Bronchial epithelial cell (primary cell): ENCODE results near the gene SLC25A46. TPM values are rescaled to one million over a fixed set of nuclear protein-coding genes. Genes with fewer than 3 reads are reported as not detected.
"Not testable (repeated sequence)": the region's sequence is repeated elsewhere in the genome, so short reads cannot be mapped to it uniquely, and the experiment has no call there.

Source experiments
- DNase-seq: peaks from one replicate; pipeline ENCODE4 v3.0.0-alpha.2; 2010; ENCODE audit warnings: low read depth
- FAIRE-seq: peaks from 2 replicates; lab custom pipeline; 2011; peaks lifted over from hg19 to GRCh38; lab: Jason Lieb, UNC
- H3K27me3 ChIP-seq: 2 replicates; pipeline ENCODE4 v1.5.1; 2011; ENCODE audit warnings: low read length; ENCODE audit not compliant: control insufficient read depth, insufficient read depth
- H3K36me3 ChIP-seq: 2 replicates; pipeline ENCODE4 v1.5.1; 2011; ENCODE audit warnings: low read length; ENCODE audit not compliant: control insufficient read depth, insufficient read depth
- H3K4me3 ChIP-seq: 2 replicates; pipeline ENCODE4 v1.5.1; 2011; ENCODE audit warnings: mild to moderate bottlenecking, low read depth, low read length, control low read depth
- total RNA-seq: library from RNA; depleted of rRNA; stranded (reverse); fragments of >200 nt; gene quantifications from 2 replicates; pipeline ENCODE4 v1.2.1, GENCODE V29; 2014
- TF ChIP-seq, protein P1 (sequence below): IDR thresholded peaks from 2 replicates; pipeline ENCODE4 v1.5.1; 2011; ENCODE audit warnings: mild to moderate bottlenecking, moderate library complexity, low read length, control low read depth, inconsistent platforms; ENCODE audit not compliant: insufficient read depth, severe bottlenecking

Gene SLC25A46
- 40.8 and 43.1 TPM in 2 replicates for total RNA-seq

DNA sequence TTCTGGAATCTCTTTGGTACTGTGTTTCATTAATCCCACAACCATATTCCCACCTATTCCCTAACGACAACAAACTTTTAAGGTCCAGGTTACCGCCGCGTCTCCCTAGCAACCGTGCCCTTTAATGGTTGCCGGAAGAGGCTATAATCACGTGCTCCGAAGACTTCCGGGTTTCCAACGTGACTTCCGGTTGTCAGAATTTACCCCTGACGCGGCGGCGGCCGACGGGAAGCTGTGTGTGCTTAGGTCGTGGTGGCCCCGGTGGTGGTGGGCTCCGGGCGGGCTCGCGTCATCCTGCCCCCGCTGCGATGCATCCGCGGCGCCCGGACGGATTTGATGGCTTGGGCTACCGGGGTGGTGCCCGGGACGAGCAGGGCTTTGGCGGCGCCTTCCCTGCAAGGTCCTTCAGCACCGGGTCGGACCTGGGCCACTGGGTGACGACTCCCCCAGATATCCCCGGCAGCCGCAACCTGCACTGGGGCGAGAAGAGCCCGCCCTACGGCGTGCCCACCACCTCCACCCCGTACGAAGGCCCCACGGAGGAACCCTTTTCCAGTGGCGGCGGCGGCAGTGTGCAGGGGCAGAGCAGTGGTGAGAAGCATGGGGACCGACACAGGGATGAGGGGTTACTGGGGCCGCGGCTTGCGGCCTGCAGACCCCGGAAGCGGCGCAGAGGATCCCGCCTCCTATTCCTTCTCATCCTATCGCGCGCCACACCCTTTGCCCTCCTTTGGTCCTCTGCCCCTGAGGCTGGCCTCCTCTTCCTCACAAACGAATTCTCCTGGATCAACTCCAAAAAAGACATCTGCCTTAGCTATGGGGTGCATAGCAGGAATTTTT is at the start of gene SLC25A46:
SLC25A46 (plus strand) TSS at position 196 of the 840 bp plus-strand sequence; CDS start at position 309, 113 bp downstream.
- FAIRE-seq (no peak), DNase-seq (peak; percentile 82)
- Histone ChIP-seq H3K4me3 (peak within 1 kb of the TSS; percentile 99), H3K27me3 (no peaks in the 10 kb centered on the region), H3K36me3 (no peaks in the 10 kb centered on the region)
- TF ChIP-seq, protein P1, sequence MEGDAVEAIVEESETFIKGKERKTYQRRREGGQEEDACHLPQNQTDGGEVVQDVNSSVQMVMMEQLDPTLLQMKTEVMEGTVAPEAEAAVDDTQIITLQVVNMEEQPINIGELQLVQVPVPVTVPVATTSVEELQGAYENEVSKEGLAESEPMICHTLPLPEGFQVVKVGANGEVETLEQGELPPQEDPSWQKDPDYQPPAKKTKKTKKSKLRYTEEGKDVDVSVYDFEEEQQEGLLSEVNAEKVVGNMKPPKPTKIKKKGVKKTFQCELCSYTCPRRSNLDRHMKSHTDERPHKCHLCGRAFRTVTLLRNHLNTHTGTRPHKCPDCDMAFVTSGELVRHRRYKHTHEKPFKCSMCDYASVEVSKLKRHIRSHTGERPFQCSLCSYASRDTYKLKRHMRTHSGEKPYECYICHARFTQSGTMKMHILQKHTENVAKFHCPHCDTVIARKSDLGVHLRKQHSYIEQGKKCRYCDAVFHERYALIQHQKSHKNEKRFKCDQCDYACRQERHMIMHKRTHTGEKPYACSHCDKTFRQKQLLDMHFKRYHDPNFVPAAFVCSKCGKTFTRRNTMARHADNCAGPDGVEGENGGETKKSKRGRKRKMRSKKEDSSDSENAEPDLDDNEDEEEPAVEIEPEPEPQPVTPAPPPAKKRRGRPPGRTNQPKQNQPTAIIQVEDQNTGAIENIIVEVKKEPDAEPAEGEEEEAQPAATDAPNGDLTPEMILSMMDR = no peak

DNA sequence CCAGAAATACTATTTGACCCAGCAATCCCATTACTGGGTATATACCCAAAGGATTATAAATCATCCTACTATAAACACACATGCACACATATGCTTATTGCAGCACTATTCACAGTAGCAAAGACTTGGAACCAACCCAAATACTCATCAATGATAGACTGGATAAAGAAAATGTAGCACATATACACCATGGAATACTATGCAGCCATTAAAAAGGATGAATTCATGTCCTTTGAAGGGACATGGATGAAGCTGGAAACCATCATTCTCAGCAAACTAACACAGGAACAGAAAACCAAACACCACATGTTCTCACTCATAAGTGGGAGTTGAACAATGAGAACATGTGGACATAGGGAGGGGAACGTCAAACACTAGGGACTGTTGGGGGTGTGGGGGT is 48.2 kb upstream of the SLC25A46 start:
- DNase-seq, H3K4me3 ChIP-seq, H3K36me3 ChIP-seq, H3K27me3 ChIP-seq, FAIRE-seq: not testable (repeated sequence)

DNA sequence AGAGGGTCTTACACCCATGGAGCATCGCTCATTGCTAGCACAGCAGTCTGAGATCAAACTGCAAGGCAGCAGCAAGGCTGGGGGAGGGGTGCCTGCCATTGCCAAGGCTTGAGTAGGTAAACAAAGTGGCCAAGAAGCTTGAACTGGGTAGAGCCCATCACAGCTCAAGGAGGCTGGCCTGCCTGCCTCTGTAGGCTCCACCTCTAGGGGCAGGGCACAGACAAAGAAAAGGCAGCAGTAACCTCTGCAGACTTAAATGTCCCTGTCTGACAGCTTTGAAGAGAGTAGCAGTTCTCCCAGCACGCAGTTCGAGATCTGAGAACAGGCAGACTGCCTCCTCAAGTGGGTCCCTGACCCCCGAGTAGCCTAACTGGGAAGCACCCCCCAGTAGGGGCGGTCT is 46.1 kb upstream of the SLC25A46 start:
- DNase-seq, H3K27me3 ChIP-seq, H3K4me3 ChIP-seq, H3K36me3 ChIP-seq, FAIRE-seq: not testable (repeated sequence)

DNA sequence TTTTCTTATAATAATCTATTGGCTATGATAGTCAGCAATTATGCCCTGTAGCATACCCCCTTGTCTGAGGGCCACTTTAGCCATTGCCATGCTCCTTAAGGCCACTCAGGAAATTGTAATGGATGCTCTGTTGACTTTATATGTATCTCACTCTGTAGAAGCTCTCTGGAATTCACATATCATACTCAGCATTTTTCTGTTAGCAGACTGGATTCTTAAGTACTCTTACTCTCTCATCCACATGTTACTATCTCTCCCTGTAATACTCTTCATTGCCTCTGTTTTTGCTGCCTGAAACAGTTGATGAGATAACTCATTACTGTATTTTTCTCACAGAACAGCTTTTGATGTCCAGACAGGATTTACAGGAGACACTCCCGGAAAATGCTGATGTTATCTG is 36.5 kb upstream of the SLC25A46 start:
- DNase-seq = no peak
- no peak overlapping the region for H3K4me3 ChIP-seq
- FAIRE-seq = no peak
- no peaks in the 10 kb centered on the region for H3K27me3 ChIP-seq
- no peaks in the 10 kb centered on the region for H3K36me3 ChIP-seq
- TF ChIP-seq, protein P1 = no peak

DNA sequence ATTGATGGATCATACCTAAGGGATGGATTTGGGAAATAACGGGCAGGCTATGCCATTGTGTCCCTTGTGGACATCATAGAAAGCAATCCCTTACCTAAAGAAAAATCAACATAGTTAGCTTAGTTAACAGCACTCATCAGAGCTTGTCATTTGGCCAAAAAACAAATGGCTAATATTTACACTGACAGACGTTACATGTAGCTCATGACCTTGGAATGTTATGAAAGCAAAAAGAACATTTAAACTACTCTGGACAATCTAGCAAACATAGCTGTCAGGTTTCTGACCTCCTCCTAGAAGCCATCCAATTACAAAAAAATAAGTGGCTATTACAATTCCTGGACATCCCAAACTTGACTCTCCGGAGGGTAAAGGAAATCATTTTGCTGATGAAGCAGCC is 36.1 kb upstream of the SLC25A46 start:
- Histone ChIP-seq H3K4me3 (no peak overlapping the region), H3K36me3 (no peaks in the 10 kb centered on the region), H3K27me3 (no peaks in the 10 kb centered on the region)
- DNase-seq = no peak
- TF ChIP-seq, protein P1 = no peak
- FAIRE-seq = no peak

DNA sequence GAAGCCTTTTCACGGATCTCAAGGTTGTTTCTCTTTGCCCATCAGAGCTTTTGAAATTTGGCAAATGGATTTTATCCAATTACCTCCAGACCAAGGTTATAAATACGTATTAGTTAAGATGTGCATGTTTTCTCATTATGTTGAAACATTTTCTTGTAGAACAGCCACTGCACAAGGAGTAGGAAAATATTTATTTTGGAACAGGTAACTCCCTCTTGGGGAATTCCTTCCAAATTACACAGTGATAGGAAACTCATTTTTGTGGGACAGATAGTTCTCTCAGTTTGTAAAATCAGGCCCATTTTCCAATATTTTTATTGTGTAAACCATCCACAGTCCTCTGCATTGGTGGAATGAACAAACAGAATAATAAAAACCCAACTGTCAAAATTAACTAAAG is 35.3 kb upstream of the SLC25A46 start:
- TF ChIP-seq, protein P1 = no peak
- no peak overlapping the region for H3K4me3 ChIP-seq
- FAIRE-seq (no peak), DNase-seq (no peak)
- H3K36me3 ChIP-seq = no peaks in the 10 kb centered on the region
- no peaks in the 10 kb centered on the region for H3K27me3 ChIP-seq
